IMR-90 (cell line): ENCODE results near the gene TRIM74. TPM values are rescaled to one million over a fixed set of nuclear protein-coding genes. Genes with fewer than 3 reads are reported as not detected.
"Not testable (repeated sequence)": the region's sequence is repeated elsewhere in the genome, so short reads cannot be mapped to it uniquely, and the experiment has no call there.

Experiments used
- ATAC-seq: fragments of 200-7000 bp; cut with Tn5 transposase; 2 replicates; pipeline ENCODE4 v1.9.1; 2020; ENCODE audit warnings: low read depth, mild to moderate bottlenecking, moderate library complexity
- Bru-seq: library from RNA; stranded (reverse); fragments of 400-500 nt; gene quantifications from one replicate; lab custom pipeline; 2021; lab: Mats Ljungman, UMichigan
- BruChase-seq, 2 experiments: library from RNA; stranded (reverse); fragments of 400-500 nt; gene quantifications; one replicate each; lab custom pipeline; 2021; lab: Mats Ljungman, UMichigan
- BruUV-seq: library from RNA; stranded (reverse); fragments of 400-500 nt; replicated peaks from 2 replicates; lab custom pipeline; 2021; lab: Mats Ljungman, UMichigan
- CTCF ChIA-PET: fragments of 300-600 bp; formaldehyde crosslinking; extraction: SDS; loops from one replicate; lab custom pipeline; 2021; ENCODE audit warnings: antibody characterized with exemption; lab: Yijun Ruan, JAX
- POLR2A ChIA-PET: fragments of 300-600 bp; sonication (Branson Sonifier 250); formaldehyde crosslinking; loops from one replicate; lab custom pipeline; 2022; ENCODE audit warnings: antibody characterized with exemption; ENCODE audit not compliant: unreplicated experiment; lab: Charles Lee
- DNase-seq: peaks from one replicate; pipeline ENCODE4 v3.0.0; 2013
- H2AFZ ChIP-seq: replicated peaks from 2 replicates; pipeline ENCODE3; 2013; ENCODE audit warnings: low read length, mild to moderate bottlenecking; ENCODE audit not compliant: poor library complexity
- H2AK5ac ChIP-seq: 2 replicates; pipeline ENCODE4 v1.6.1; 2013; ENCODE audit warnings: low read depth, low read length, inconsistent platforms
- H2AK9ac ChIP-seq: replicated peaks from 2 replicates; pipeline ENCODE3; 2013; ENCODE audit warnings: mild to moderate bottlenecking, low read depth, low read length, moderate library complexity; ENCODE audit not compliant: poor library complexity
- H2BK120ac ChIP-seq: 2 replicates; pipeline ENCODE4 v1.6.1; 2013; ENCODE audit warnings: low read depth, low read length, inconsistent platforms
- H2BK15ac ChIP-seq: 3 replicates; pipeline ENCODE4 v1.6.1; 2013; ENCODE audit warnings: low read depth, low read length, inconsistent platforms
- H2BK20ac ChIP-seq: 2 replicates; pipeline ENCODE4 v1.6.1; 2013; ENCODE audit warnings: low read depth, mild to moderate bottlenecking, inconsistent platforms, low read length, moderate library complexity
- H2BK5ac ChIP-seq: 2 replicates; pipeline ENCODE4 v1.6.1; 2013; ENCODE audit warnings: mild to moderate bottlenecking, low read depth, low read length, inconsistent platforms; ENCODE audit not compliant: poor library complexity, severe bottlenecking
- H3K14ac ChIP-seq: replicated peaks from 2 replicates; pipeline ENCODE4 v1.6.1; 2013; ENCODE audit warnings: low read depth, low read length, inconsistent platforms
- H3K18ac ChIP-seq: 2 replicates; pipeline ENCODE4 v1.6.1; 2013; ENCODE audit warnings: low read depth, low read length, control low read depth
- H3K23ac ChIP-seq: 2 replicates; pipeline ENCODE4 v1.6.1; 2013; ENCODE audit warnings: low read depth, low read length, inconsistent platforms
- H3K27ac ChIP-seq: 2 replicates; pipeline ENCODE4 v1.5.1; 2013; ENCODE audit warnings: mild to moderate bottlenecking, control low read depth, low read length; ENCODE audit not compliant: insufficient read depth
- H3K27me3 ChIP-seq: 2 replicates; pipeline ENCODE4 v1.6.1; 2013; ENCODE audit warnings: low read length; ENCODE audit not compliant: control insufficient read depth, insufficient read depth
- H3K36me3 ChIP-seq: 2 replicates; pipeline ENCODE4 v1.6.1; 2013; ENCODE audit warnings: low read length, mixed read lengths; ENCODE audit not compliant: control insufficient read depth, insufficient read depth
- H3K4ac ChIP-seq: 2 replicates; pipeline ENCODE4 v1.6.1; 2013; ENCODE audit warnings: low read depth, low read length, inconsistent platforms
- H3K4me1 ChIP-seq: 2 replicates; pipeline ENCODE4 v1.6.1; 2013; ENCODE audit warnings: low read length, mixed read lengths; ENCODE audit not compliant: control insufficient read depth, insufficient read depth
- H3K4me2 ChIP-seq: 2 replicates; pipeline ENCODE4 v1.6.1; 2013; ENCODE audit warnings: low read depth, mild to moderate bottlenecking, control low read depth, low read length, moderate library complexity
- H3K4me3 ChIP-seq: 2 replicates; pipeline ENCODE4 v1.5.1; 2013; ENCODE audit warnings: low read depth, mild to moderate bottlenecking, control low read depth, low read length, moderate library complexity; ENCODE audit not compliant: insufficient read depth
- H3K56ac ChIP-seq: 2 replicates; pipeline ENCODE4 v1.6.1; 2013; ENCODE audit warnings: low read length, inconsistent platforms; ENCODE audit not compliant: insufficient read depth; ENCODE audit errors: extremely low read depth
- H3K79me1 ChIP-seq, 2 experiments: 2 replicates each; pipeline ENCODE4 v1.6.1; 2013; ENCODE audit warnings: low read length in 2 of 2, inconsistent platforms in 1 of 2, low read depth in 1 of 2
- H3K9ac ChIP-seq: 2 replicates; pipeline ENCODE4 v1.6.1; 2013; ENCODE audit warnings: low read depth, low read length, control low read depth
- H3K9me1 ChIP-seq: 2 replicates; pipeline ENCODE4 v1.6.1; 2013; ENCODE audit warnings: low read length, inconsistent platforms; ENCODE audit not compliant: insufficient read depth
- H3K9me3 ChIP-seq: 2 replicates; pipeline ENCODE4 v1.6.1; 2013; ENCODE audit warnings: low read length; ENCODE audit not compliant: control insufficient read depth, insufficient read depth
- H4K20me1 ChIP-seq: 2 replicates; pipeline ENCODE4 v1.6.1; 2013; ENCODE audit warnings: low read length, inconsistent platforms; ENCODE audit not compliant: insufficient read depth
- H4K5ac ChIP-seq: 2 replicates; pipeline ENCODE4 v1.6.1; 2013; ENCODE audit warnings: mild to moderate bottlenecking, low read depth, low read length, control low read depth
- H4K8ac ChIP-seq, 2 experiments: 2 replicates each; pipeline ENCODE4 v1.6.1; 2013; ENCODE audit warnings: low read depth in 2 of 2, low read length in 2 of 2, control low read depth in 1 of 2, inconsistent platforms in 1 of 2
- H4K91ac ChIP-seq: 2 replicates; pipeline ENCODE4 v1.6.1; 2013; ENCODE audit warnings: low read depth, low read length, inconsistent platforms; ENCODE audit not compliant: insufficient read depth
- WGBS, 2 experiments: methylation state at CpG; one replicate each; pipeline versions ENCODE4 v1.1.5 to v1.1.7; 2013; ENCODE audit warnings: missing lambda C conversion rate in 2 of 2; ENCODE audit not compliant: insufficient read length in 1 of 2; ENCODE audit errors: extremely low coverage in 2 of 2; 5-methylcytosine and 5-hydroxymethylcytosine counted together
- dilution Hi-C: fragments of 300-500 bp; cut with HindIII; formaldehyde crosslinking; loops from one replicate; pipeline ENCODE4 v1.14.3; 2018; ENCODE audit warnings: low sequenced_read_pairs; ENCODE audit not compliant: unreplicated experiment
- in situ Hi-C: fragments of 300-500 bp; cut with MboI; formaldehyde crosslinking; loops from 3 replicates; pipeline ENCODE4 v1.14.3; 2019; ENCODE audit warnings: low sequenced_read_pairs, inconsistent platforms, mixed read lengths
- intact Hi-C: fragments of 100-400 bp; cut with micrococcal nuclease; formaldehyde crosslinking; loops from 2 replicates; pipeline ENCODE4 v1.10.0; 2022
- long read RNA-seq: library from polyadenylated mRNA; unstranded; transcript quantifications from one replicate; pipeline ENCODE4 v2.0.0, GENCODE V29; 2021; ENCODE audit not compliant: unreplicated experiment
- polyA plus RNA-seq, 3 experiments: library from polyadenylated mRNA; depleted of rRNA; stranded (reverse); fragments of >200 nt; gene quantifications; 2 replicates each; pipeline ENCODE4 v1.2.3, GENCODE V29; 2012; ENCODE audit warnings: low replicate concordance in 1 of 3
- total RNA-seq: library from RNA; depleted of rRNA; stranded (reverse); fragments of >200 nt; gene quantifications from 2 replicates; pipeline ENCODE4 v1.2.3, GENCODE V29; 2012; rRNA removed

TRIM74 gene
- total RNA-seq = not detected in 2 replicates
- 0.11 and 0.17 TPM in 2 replicates for polyA plus RNA-seq (2012; rRNA removed)
- 0.03 and 0.04 TPM in 2 replicates for polyA plus RNA-seq (2012; cell fraction: cytosol; rRNA removed)
- 0.52 and 0.57 TPM in 2 replicates for polyA plus RNA-seq (2012; cell fraction: nucleus; rRNA removed; ENCODE audit: low replicate concordance)
- percentile 40 among the genes with signal in this experiment for Bru-seq, nascent RNA
- BruChase-seq, experiment 1, labeled RNA remaining after a 6-hour chase = percentile 60 among the genes with signal in this experiment
- percentile 54 among the genes with signal in this experiment for BruChase-seq, experiment 2, labeled RNA remaining after a 2-hour chase
- long read RNA-seq, partial matches to known transcripts = 0 of 2 reads
- long read RNA-seq, other reads (novel, unspliced or antisense) = 2 of 2 reads

DNA sequence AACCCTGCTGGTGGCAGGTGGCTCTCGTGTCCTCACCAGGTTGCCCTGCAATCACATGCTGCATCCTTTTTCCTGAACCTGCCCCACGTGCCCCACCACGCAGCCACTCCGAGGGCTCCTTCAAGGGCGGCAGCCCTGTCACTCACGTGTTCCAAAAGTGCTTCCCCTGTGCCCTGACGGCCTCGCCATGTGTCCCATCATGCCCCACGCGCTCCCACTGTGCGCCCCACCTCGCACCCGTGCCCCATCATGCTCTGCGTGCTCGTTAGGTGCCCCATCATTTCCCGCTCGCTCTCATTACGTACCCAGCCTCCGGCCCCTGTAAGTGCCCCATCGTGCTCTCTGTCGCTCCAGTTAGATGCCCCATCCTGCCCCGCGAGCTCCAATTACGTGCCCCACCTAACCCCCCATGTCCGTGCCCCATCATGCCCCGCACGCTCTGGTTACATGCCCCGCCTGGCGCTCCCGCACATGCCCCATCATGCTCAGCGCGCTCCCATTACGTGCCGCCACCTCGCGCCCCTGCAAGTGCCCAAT lies at the start of gene TRIM74:
TRIM74 (minus strand) TSS at position 487 of the 537 bp plus-strand sequence. CDS start 3,309 bp downstream, outside the sequence.
- H4K91ac ChIP-seq, H3K36me3 ChIP-seq, H3K23ac ChIP-seq, H3K27ac ChIP-seq, H3K4me3 ChIP-seq, H4K8ac ChIP-seq, H3K14ac ChIP-seq, dilution Hi-C loops, H2BK20ac ChIP-seq, intact Hi-C loops, H2BK120ac ChIP-seq, H4K5ac ChIP-seq, H3K9me3 ChIP-seq, H3K79me1 ChIP-seq, in situ Hi-C loops, H3K56ac ChIP-seq, BruUV-seq, H3K9me1 ChIP-seq, H3K4ac ChIP-seq, H2AK5ac ChIP-seq, H2AK9ac ChIP-seq, H4K20me1 ChIP-seq, POLR2A ChIA-PET, H3K9ac ChIP-seq, H3K27me3 ChIP-seq, H2AFZ ChIP-seq, H2BK15ac ChIP-seq, CTCF ChIA-PET, H3K4me2 ChIP-seq, H2BK5ac ChIP-seq, ATAC-seq, H3K18ac ChIP-seq, H3K4me1 ChIP-seq, DNase-seq: not testable (repeated sequence)
- WGBS, 2 experiments = no CpG with 5 or more reads among the region's 36 CpGs

DNA sequence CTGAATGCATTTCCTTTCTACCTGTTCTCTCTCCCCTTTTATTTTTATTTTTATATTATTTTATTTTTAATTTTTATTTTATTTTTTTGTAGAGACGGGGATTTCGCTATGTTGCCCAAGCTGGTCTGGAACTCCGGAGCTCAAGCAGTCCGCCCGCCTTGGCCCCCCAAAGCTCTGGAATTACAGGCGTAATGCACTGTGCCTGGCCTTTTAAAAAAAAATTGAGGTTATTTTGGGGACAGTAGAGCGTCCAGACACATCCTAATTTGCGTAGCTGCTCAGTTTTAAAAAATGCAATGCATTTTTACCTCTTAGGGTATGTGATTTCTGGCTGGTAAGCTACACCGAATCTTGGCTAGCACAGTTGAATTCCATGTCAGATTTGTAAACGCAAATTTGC lies 37.2 kb upstream of the TRIM74 start:
- ATAC-seq, H3K14ac ChIP-seq, H3K23ac ChIP-seq, H3K4ac ChIP-seq, H4K91ac ChIP-seq, H2BK15ac ChIP-seq, H2AK5ac ChIP-seq, H3K4me1 ChIP-seq, intact Hi-C loops, H3K79me1 ChIP-seq, H2BK120ac ChIP-seq, H3K18ac ChIP-seq, BruUV-seq, DNase-seq, H3K27me3 ChIP-seq, dilution Hi-C loops, H3K9me1 ChIP-seq, CTCF ChIA-PET, H2BK20ac ChIP-seq, in situ Hi-C loops, H3K9me3 ChIP-seq, H4K20me1 ChIP-seq, H2AFZ ChIP-seq, H2AK9ac ChIP-seq, POLR2A ChIA-PET, H4K5ac ChIP-seq, H3K36me3 ChIP-seq: not testable (repeated sequence)
- 18% methylated on average over 5 of the region's 10 CpGs; no CpG with 5 or more reads in 1 of the 2 experiments for WGBS, 2 experiments
- Histone ChIP-seq H3K4me2 (peak overlapping the region; percentile 83), H3K9ac (peak overlapping the region; percentile 69), H3K4me3 (peak overlapping the region; percentile 44), H3K27ac (peak overlapping the region; percentile 47; the same call in 1 of the 2 replicates), H3K56ac (0 out of 2 replicates have a peak overlapping the region, but pooled peaks have one; percentile 28), H4K8ac (peak overlapping the region in 1 of 2 experiments; percentile 33; a peak in 1 of 4 replicates), H2BK5ac (peak overlapping the region; percentile 33)
